Activated CD4-positive, alpha-beta T cell treated with anti-CD3 and anti-CD28 coated beads for 36 hours (primary cell): ENCODE measurements around the gene IL4I1. TPM values are rescaled to one million over a fixed set of nuclear protein-coding genes. Genes with fewer than 3 reads are reported as not detected.

Experiments
- ATAC-seq: fragments of 200-7000 bp; cut with Tn5 transposase; one replicate; pipeline ENCODE4 v1.10.0; 2021; ENCODE audit warnings: mild to moderate bottlenecking, moderate library complexity
- CTCF ChIA-PET: fragments of 350-600 bp; sonication (Branson Sonifier 250); formaldehyde crosslinking; loops from one replicate; lab custom pipeline; 2021; ENCODE audit warnings: antibody characterized with exemption; lab: Charles Lee
- POLR2A ChIA-PET: fragments of 350-600 bp; sonication (Branson Sonifier 250); formaldehyde crosslinking; loops from one replicate; lab custom pipeline; 2021; ENCODE audit warnings: antibody characterized with exemption, inconsistent platforms; lab: Charles Lee
- DNase-seq: peaks from one replicate; pipeline ENCODE4 v3.0.0-alpha.2; 2020
- H3K27ac Mint-ChIP-seq: one replicate; pipeline ENCODE4 v1.8.0; 2021; ENCODE audit warnings: mixed read lengths
- H3K27me3 Mint-ChIP-seq: one replicate; pipeline ENCODE4 v1.8.0; 2021; ENCODE audit warnings: mixed read lengths
- H3K36me3 Mint-ChIP-seq: one replicate; pipeline ENCODE4 v1.8.0; 2021; ENCODE audit warnings: low read depth, mixed read lengths
- H3K4me1 Mint-ChIP-seq: one replicate; pipeline ENCODE4 v1.8.0; 2021; ENCODE audit warnings: mixed read lengths
- H3K4me3 Mint-ChIP-seq: one replicate; pipeline ENCODE4 v1.8.0; 2021; ENCODE audit warnings: mild to moderate bottlenecking, moderate library complexity, mixed read lengths
- H3K9me3 Mint-ChIP-seq: one replicate; pipeline ENCODE4 v1.8.0; 2021; ENCODE audit warnings: low read depth, mixed read lengths
- intact Hi-C, 2 experiments: fragments of 100-400 bp; cut with DNase I in 1 of 2; cut with micrococcal nuclease in 1 of 2; formaldehyde crosslinking; loops; one replicate each; pipeline versions ENCODE4 v1.14.2 to v1.15.1; 2022 to 2024; cut with DNase I, micrococcal nuclease
- total RNA-seq, 2 experiments: library from RNA; stranded (reverse); gene quantifications; one replicate each; pipeline ENCODE4 v1.2.3, GENCODE V29; 2021

IL4I1 gene
- total RNA-seq, 2 experiments from 2014 or later: 21.2 to 22.2 TPM

DNA sequence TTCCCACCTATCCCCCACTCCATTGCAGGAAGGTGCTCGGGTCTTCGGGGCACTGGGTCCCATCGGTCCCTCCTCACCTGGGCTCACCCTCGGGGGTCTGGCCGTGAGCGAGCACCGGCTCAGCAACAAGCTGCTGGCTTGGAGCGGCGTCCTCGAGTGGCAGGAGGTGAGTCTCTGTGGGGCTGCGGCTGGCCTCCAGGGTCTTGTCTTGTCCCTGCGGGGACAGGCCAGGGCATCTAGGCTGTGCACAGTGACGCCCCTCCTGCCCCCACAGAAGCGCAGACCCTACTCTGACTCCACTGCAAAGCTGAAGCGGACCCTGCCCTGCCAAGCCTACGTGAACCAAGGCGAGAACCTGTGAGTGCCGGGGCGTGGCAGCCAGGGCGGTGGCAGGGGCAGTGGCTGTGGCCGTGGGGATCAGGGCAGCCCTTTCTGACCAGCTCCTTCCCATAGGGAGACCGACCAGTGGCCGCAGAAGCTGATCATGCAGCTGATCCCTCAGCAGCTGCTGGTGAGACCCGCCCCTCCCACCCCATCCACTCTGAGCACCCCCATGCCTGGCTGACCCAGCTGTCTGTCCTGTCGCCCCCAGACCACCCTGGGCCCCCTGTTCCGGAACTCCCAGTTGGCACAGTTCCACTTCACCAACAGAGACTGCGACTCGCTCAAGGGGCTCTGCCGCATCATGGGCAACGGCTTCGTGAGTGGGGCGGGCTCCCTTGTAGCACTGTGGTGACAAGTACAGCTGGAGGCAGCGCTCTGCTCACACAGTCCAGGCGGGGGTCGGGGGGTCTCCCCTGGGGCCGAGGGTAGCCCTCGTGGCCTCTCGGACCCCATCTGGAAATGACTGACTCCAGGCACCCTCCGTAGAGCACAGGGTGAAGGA, 42.1 kb downstream of the IL4I1 start:
- CTCF ChIA-PET: interaction anchor here (1.0 kb wide), 1 partner anchor 9 kb away, joined by 4 read pairs; no protein-coding TSS in a partner anchor
- Mint-ChIP-seq H3K4me3 (no peak overlapping the region), H3K9me3 (peaks cover 5% of the 10 kb centered on the region), H3K27ac (no peak overlapping the region), H3K27me3 (no peaks in the 10 kb centered on the region), H3K4me1 (peaks cover 21% of the 10 kb centered on the region), H3K36me3 (peaks cover 26% of the 10 kb centered on the region)
- ATAC-seq (no peak), DNase-seq (peak; percentile 8)
- intact Hi-C loops: no loop called here
- POLR2A ChIA-PET: interaction anchor here (0.8 kb wide), 1 partner anchor 172 kb away, joined by 5 read pairs; no protein-coding TSS in a partner anchor

DNA sequence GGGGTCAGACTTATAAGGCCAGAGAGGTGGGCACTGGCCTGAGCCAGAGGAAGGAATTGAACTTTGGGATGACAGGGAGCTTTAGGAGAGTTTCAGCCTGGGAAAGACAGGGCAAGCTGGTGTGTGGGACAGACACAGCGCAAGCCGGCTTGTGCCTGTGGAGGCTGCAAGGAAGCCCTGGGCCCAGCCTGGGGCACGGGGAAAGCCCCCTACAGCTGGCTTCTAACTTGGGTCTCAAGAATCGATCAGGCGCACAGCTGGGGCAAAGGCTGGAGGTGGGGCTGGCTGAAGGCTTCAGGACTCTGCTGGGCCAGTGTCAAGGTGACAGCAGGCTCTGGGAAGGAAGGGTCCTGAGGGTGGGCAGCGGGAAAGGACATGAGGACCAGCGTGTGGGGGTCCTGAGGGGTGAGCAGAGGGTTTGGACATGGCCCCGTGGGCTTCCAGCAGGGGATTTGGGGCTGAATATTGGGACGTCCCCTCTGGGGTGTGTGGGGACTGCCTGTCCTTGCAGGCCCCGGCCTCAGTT, 42.8 kb downstream of the IL4I1 start:
- Mint-ChIP-seq H3K9me3 (peaks cover 9% of the 10 kb centered on the region), H3K27ac (no peak overlapping the region), H3K4me1 (peaks cover 26% of the 10 kb centered on the region), H3K27me3 (no peaks in the 10 kb centered on the region), H3K36me3 (peaks cover 28% of the 10 kb centered on the region), H3K4me3 (no peak overlapping the region)
- POLR2A ChIA-PET: interaction anchor here (1.4 kb wide), 1 partner anchor 16 kb away, joined by 3 read pairs; no protein-coding TSS in a partner anchor
- no peak for ATAC-seq
- intact Hi-C loops: no loop called here
- CTCF ChIA-PET: interaction anchor here (1.0 kb wide), 1 partner anchor 10 kb away, joined by 4 read pairs; no protein-coding TSS in a partner anchor
- peak; percentile 7 for DNase-seq

DNA sequence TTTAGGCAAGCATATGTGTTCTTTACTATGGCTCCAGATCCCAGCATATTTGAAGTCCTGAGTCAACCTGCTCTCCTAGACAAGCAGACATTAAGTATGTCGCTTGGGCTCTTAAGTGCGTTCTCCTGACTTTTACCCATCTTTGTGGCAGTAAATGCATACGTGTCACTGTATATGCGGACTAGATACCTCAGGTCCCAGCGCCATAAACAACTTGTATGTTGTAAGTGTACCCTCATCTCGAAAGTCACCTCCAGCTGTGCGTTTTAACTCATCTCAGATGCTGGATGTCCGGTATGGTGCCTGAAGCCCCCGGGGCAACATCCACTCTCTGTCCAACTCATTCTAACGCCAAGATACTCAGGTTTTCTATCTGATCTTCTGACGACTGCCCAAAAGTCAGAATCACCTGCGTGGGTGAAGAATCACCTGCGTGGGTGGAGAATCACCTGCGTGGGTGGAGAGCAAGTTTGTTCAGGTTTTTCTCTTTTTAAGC, 44.0 kb downstream of the IL4I1 start:
- ATAC-seq (no peak), DNase-seq (peak; percentile 16)
- Mint-ChIP-seq H3K4me1 (peaks cover 36% of the 10 kb centered on the region), H3K9me3 (peaks cover 11% of the 10 kb centered on the region), H3K36me3 (peaks cover 23% of the 10 kb centered on the region), H3K4me3 (peak overlapping the region; percentile 85), H3K27me3 (no peaks in the 10 kb centered on the region), H3K27ac (peak overlapping the region; percentile 15)
- intact Hi-C loops: loop anchor here in 1 of 2 experiments (1.0 kb wide), 1 partner anchor 15 kb away; the partner anchor contains the start of gene PNKP
- ChIA-PET CTCF (no interaction called here), POLR2A (interaction anchor here (1.4 kb wide), 1 partner anchor 17 kb away, joined by 3 read pairs; no protein-coding TSS in a partner anchor)

DNA sequence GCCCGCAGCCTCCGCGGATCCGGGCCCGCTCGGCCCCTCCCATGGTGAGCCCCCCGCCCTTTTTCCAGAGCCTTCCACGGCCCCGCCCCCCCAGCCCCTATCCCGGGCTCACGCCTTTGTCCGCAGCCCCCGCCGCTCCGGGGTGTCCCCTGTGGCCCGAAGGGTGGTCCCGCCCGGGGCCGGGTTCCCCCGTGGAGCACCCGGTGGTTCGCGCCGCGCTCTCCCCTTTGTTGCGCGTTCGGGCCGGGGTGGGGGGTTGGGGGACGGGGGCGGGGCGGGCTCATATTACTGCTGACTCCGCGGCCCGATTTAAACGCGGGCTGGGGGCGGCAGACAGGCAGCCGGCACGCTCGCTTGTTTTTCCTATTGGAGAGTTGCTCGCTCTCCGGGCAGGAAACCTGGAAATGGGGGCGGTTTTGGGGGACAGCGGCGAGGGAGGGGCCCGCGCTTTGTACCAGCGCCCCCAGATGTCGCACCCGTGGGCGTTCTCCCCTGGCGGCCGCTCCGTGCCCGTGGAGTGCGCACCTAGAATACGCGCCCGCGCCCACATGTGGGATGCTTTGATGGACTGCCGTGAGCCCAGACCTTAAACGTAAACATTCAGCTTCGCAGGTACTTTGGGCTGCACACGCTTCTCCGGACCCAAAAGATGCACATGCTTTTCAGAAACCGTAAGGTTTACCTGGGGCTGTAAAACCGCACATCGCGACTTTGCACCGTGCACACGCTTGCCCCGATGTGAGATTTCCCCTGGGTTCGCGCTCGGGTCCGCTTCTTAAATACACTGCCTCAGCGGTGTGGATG, 45.0 kb downstream of the IL4I1 start:
- Mint-ChIP-seq H3K27ac (peak overlapping the region; percentile 68), H3K27me3 (no peaks in the 10 kb centered on the region), H3K9me3 (peaks cover 11% of the 10 kb centered on the region), H3K36me3 (peaks cover 23% of the 10 kb centered on the region), H3K4me1 (peaks cover 36% of the 10 kb centered on the region), H3K4me3 (peak overlapping the region; percentile 85)
- intact Hi-C loops: loop anchor here (1.0 to 2.0 kb wide), 6 partner anchors 16 to 355 kb away; partner anchors contain the start of genes ATF5 (in 1 of the 2), BCL2L12 (in 1 of the 2), FUZ (in 1 of the 2) and IRF3 (in 1 of the 2)
- peak; percentile 54 for DNase-seq
- ChIA-PET CTCF (interaction anchor here (0.7 kb wide), 1 partner anchor 171 kb away, joined by 3 read pairs; no protein-coding TSS in a partner anchor), POLR2A (interaction anchor here (1.5 kb wide), 1 partner anchor 39 kb away, joined by 3 read pairs; the partner anchor contains the start of gene FUZ)
- no peak for ATAC-seq

DNA sequence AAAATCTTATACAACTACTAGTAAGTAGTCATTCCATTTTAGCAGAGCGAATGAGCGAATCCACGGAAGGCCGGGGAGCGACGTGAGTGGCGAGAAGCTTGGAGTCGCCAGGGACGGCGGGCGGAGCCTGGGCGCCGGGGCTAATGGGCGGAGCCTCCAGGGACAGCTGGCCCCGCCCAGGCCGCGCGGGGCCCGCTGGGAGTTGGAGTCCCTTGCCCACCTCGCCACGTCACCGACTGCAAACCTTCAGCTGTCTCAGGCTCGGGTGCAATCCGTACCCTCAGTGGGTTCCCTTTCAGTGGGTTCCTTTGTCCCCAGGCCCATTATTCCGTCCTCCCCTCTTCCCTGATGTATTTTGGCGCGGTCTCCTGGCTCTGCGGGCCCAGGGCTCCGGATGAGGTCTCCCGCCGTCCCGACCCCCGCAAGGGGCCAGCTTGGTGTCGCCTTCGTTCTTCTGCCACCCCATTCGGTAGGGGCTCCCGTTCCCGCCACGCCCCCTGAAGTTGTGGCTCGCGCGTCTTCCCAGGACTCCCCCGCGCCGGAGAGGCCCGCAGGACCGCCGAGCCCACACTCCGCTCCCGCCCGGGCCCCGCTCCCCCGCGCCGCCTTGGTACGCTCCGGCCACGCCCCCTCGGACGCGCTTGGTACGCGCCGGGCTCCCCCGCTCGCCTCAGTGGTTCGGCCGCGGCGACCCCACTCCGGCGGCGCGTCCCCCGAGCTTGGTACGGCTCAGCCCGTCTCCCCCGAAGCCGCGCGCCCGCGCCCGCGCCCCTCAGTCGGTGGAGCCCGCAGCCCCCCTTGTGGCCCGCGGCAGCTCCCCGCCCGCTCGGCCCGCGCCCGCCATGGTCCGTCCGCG, 46.0 kb downstream of the IL4I1 start, which contains the start of gene PTOV1:
TSS of gene PTOV1 (plus strand) at position 673 of the 856 bp plus-strand sequence.
- peaks cover 36% of the 10 kb centered on the region for H3K4me1 Mint-ChIP-seq
- peak; percentile 95 for DNase-seq
- H3K9me3 Mint-ChIP-seq: peaks cover 11% of the 10 kb centered on the region
- ChIA-PET POLR2A (interaction anchor here (0.6 to 1.5 kb wide), 7 partner anchors 11 to 544 kb away, joined by 3 to 7 read pairs (median 3); partner anchors contain the start of genes ATF5, FUZ and NUP62), CTCF (interaction anchor here (0.6 to 1.0 kb wide), 7 partner anchors 14 to 170 kb away, joined by 3 to 7 read pairs (median 3); partner anchors contain the start of genes FUZ and MED25)
- H3K27ac Mint-ChIP-seq: peak within 1 kb of the TSS; percentile 91
- intact Hi-C loops: loop anchor here (1.0 to 2.0 kb wide), 14 partner anchors 17 to 354 kb away; partner anchors contain the start of genes AKT1S1 (in 2 of the 2), FUZ (in 2 of the 2), TBC1D17 (in 2 of the 2) and ATF5 (in 1 of the 2)
- ATAC-seq: peak; percentile 91
- peaks cover 22% of the 10 kb centered on the region for H3K36me3 Mint-ChIP-seq
- peak within 1 kb of the TSS; percentile 85 for H3K4me3 Mint-ChIP-seq
- no peaks in the 10 kb centered on the region for H3K27me3 Mint-ChIP-seq

DNA sequence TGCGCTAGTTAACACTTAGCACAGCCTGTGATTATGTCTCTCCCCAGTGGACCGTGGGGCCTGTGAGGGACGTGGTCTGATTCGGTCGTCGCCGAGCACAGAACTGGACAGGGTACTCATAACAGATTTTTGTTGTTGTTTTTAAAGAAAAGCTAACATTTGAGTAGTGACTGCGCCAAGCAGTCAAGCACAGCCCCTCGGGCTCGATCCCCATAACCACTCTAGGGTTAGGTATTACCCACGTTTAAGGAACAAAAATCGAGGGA, 46.5 kb downstream of the IL4I1 start:
- peak; percentile 0 for ATAC-seq
- POLR2A ChIA-PET: interaction anchor here (0.6 to 1.5 kb wide), 6 partner anchors 11 to 545 kb away, joined by 3 to 7 read pairs (median 4); partner anchors contain the start of genes ATF5, FUZ and NUP62
- intact Hi-C loops: loop anchor here (1.0 to 2.0 kb wide), 11 partner anchors 17 to 353 kb away; partner anchors contain the start of genes AKT1S1 (in 2 of the 2), FUZ (in 2 of the 2), TBC1D17 (in 2 of the 2) and MED25 (in 1 of the 2)

DNA sequence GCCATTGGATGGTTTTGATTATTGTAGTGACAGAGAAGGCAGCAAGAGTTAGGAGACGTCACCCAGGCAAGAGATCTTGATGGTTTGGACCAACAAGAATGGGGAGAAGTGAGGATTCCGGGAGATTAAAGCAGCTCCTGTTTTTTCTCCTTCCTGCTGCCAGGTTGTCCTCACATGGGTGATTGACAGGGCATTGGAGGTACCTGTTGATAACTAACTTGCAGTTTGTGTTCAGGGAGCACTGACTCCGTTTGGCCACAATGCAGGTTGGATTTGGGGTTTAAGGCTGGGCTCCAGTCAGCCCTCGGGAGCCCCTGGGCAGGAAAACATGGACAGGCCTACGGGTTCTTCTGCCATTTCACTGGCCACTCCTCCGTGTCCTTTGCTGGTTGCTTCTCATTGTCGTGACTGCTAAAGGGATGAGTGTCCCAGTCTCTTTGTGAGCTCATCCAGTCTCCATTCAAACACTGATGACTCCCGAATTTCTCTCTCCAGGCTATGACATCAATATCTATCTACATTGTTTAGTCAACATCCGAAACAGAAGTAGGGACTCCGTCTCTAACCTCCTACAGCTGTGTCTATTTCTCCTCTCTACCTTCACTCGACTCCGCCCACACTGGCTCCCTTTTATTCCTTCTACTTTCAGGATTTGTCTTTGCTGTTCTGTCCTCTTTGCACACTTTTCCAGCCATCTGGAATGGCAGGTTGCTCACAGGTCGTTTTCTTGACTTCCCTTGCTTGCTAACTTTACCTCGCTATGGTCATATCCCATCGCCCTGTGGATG, 47.1 kb downstream of the IL4I1 start:
- DNase-seq (no peak), ATAC-seq (no peak)
- H3K27ac Mint-ChIP-seq: no peak overlapping the region
- ChIA-PET POLR2A (interaction anchor here (1.5 kb wide), 1 partner anchor 31 kb away, joined by 3 read pairs; no protein-coding TSS in a partner anchor), CTCF (interaction anchor here (0.6 to 1.0 kb wide), 2 partner anchors 31 to 132 kb away, joined by 3 to 5 read pairs; partner anchors contain the start of gene MED25)
- H3K4me1 Mint-ChIP-seq: peaks cover 36% of the 10 kb centered on the region
- intact Hi-C loops: loop anchor here (1.0 to 2.0 kb wide), 11 partner anchors 18 to 353 kb away; partner anchors contain the start of genes AKT1S1 (in 2 of the 2), FUZ (in 2 of the 2), TBC1D17 (in 2 of the 2) and MED25 (in 1 of the 2)
- H3K27me3 Mint-ChIP-seq: no peaks in the 10 kb centered on the region
- H3K9me3 Mint-ChIP-seq: peaks cover 11% of the 10 kb centered on the region
- H3K4me3 Mint-ChIP-seq: peak overlapping the region; percentile 85
- peaks cover 18% of the 10 kb centered on the region for H3K36me3 Mint-ChIP-seq

More for the DNA sequence above, 46.5 kb downstream of the IL4I1 start:
- DNase-seq: no peak
- Mint-ChIP-seq H3K36me3 (peaks cover 18% of the 10 kb centered on the region), H3K27ac (peak overlapping the region; percentile 58), H3K4me3 (peak overlapping the region; percentile 85), H3K27me3 (no peaks in the 10 kb centered on the region), H3K4me1 (peaks cover 36% of the 10 kb centered on the region), H3K9me3 (peaks cover 11% of the 10 kb centered on the region)
- CTCF ChIA-PET: interaction anchor here (0.6 to 1.0 kb wide), 6 partner anchors 15 to 132 kb away, joined by 3 to 7 read pairs (median 3); partner anchors contain the start of genes FUZ and MED25

DNA sequence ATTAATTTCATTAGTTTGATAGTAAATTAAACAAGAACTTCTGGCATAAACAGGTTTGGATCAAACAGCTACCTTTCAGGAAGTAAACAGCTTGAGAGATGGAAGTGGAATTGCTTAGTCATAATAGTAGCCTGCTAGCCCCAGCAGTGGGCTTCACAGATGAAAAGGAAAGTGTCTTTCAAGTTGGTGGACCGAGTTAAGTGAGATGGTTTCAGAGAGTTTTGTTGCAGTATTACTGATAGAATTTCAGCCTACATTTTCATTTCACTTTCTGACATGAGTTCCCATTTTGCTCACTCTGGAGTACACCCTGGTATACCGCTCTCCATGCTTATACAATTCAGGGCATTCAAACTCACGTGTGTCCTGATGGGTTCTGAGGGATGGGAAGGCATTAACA, 47.7 kb downstream of the IL4I1 start:
- ATAC-seq (no peak), DNase-seq (no peak)
- Mint-ChIP-seq H3K27ac (peak overlapping the region; percentile 29), H3K4me3 (peak overlapping the region; percentile 30), H3K9me3 (peaks cover 11% of the 10 kb centered on the region), H3K27me3 (no peaks in the 10 kb centered on the region), H3K4me1 (peaks cover 36% of the 10 kb centered on the region), H3K36me3 (peaks cover 18% of the 10 kb centered on the region)
- ChIA-PET CTCF (interaction anchor here (0.8 to 1.3 kb wide), 2 partner anchors 20 to 218 kb away, joined by 3 to 5 read pairs; no protein-coding TSS in a partner anchor), POLR2A (interaction anchor here (0.8 to 1.5 kb wide), 3 partner anchors 30 to 184 kb away, joined by 3 read pairs; partner anchors contain the start of genes IRF3 and PRMT1)
- intact Hi-C loops: no loop called here
